Body of pancreas (tissue), 4 donors: ENCODE results near the gene ZBTB38. TPM values are rescaled to one million over a fixed set of nuclear protein-coding genes. Genes with fewer than 3 reads are reported as not detected.

Experiments used
- ATAC-seq: fragments of 150-250 bp; one replicate; pipeline ENCODE4 v1.9.1; 2016
- DNase-seq, 4 donors: peaks; one replicate each; pipeline ENCODE4 v3.0.0-alpha.2; 2019
- H3K27ac ChIP-seq, 4 donors: fragments of 200-600 bp; sonication (generic); 1 replicate in 3 of 4; 2 replicates in 1 of 4; pipeline versions ENCODE4 v1.5.1 to v1.6.1; 2016 to 2019; ENCODE audit warnings: mild to moderate bottlenecking in 1 of 4, mixed read lengths in 1 of 4, moderate library complexity in 1 of 4
- H3K27me3 ChIP-seq, 2 donors: fragments of 200-600 bp; sonication (generic); one replicate each; pipeline ENCODE4 v1.6.0; 2016; ENCODE audit warnings: mild to moderate bottlenecking in 1 of 2
- H3K36me3 ChIP-seq, 2 donors: fragments of 200-600 bp; sonication (generic); replicated peaks in 1 of 2; 2 replicates each; pipeline ENCODE4 v1.5.1; 2016; ENCODE audit warnings: low read depth in 2 of 2; ENCODE audit not compliant: insufficient read depth in 1 of 2
- H3K4me1 ChIP-seq: fragments of 200-600 bp; sonication (generic); one replicate; pipeline ENCODE4 v1.6.0; 2016
- H3K4me3 ChIP-seq, 2 donors: fragments of 200-600 bp; sonication (generic); 1 replicate in 1 of 2; 2 replicates in 1 of 2; pipeline ENCODE4 v1.5.1; 2016 to 2019
- H3K9me3 ChIP-seq, 3 donors: fragments of 200-600 bp; sonication (generic); 1 replicate in 2 of 3; 2 replicates in 1 of 3; pipeline ENCODE4 v1.5.1; 2016
- POLR2A ChIP-seq, 3 donors: fragments of 450-650 bp; IDR thresholded peaks; one replicate each; pipeline ENCODE4 v1.6.1; 2016; ENCODE audit warnings: antibody characterized with exemption in 3 of 3, mild to moderate bottlenecking in 2 of 3
- WGBS, 2 donors: methylation state at CpG; one replicate each; pipeline ENCODE4 v1.1.5; 2017; 5-methylcytosine and 5-hydroxymethylcytosine counted together
- intact Hi-C: fragments of 100-400 bp; cut with DNase I; formaldehyde crosslinking; loops from one replicate; pipeline ENCODE4 v1.15.1; 2023
- total RNA-seq, 2 donors: library from RNA; depleted of rRNA; stranded (reverse); fragments of >200 nt; gene quantifications; one replicate each; pipeline ENCODE4 v1.1.0, GENCODE V29; 2016
- TF ChIP-seq, protein P1 (sequence below), 7 experiments: fragments of 450-650 bp in 4 of 7; fragments of 200-600 bp in 3 of 7; sonication (generic) in 3 of 7; IDR thresholded peaks; one replicate each; pipeline ENCODE4 v1.5.1; 2016 to 2019; ENCODE audit warnings: antibody characterized with exemption in 7 of 7

The ZBTB38 gene
- total RNA-seq, 2 donors from 2014 or later, result 48.5 to 60.4 TPM

DNA sequence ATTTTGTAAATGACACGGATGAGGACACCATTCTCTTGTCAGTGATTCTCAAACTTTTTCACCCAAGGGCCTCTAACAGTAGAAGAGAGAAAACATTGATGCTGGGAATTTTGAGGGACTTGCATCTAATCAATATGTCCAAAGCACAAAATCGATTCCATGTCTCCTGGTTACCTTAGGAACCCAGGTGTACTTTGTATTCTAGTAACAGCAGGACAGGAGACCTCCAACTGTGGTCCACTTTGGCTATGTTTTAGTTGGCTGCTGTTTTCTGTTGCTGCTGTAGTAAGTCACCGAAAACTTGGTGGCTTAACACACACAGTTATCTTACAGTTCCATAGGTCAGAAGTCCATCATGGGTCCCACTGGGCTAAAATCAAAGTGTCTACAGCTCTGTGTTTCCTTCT is 24.4 kb upstream of the ZBTB38 start:
- H3K4me1 ChIP-seq, result no peaks in the 10 kb centered on the region
- intact Hi-C loops, result no loop called here
- no peak for TF ChIP-seq POLR2A (IDR thresholded peaks at IDR 0.05)
- TF ChIP-seq, protein P1, sequence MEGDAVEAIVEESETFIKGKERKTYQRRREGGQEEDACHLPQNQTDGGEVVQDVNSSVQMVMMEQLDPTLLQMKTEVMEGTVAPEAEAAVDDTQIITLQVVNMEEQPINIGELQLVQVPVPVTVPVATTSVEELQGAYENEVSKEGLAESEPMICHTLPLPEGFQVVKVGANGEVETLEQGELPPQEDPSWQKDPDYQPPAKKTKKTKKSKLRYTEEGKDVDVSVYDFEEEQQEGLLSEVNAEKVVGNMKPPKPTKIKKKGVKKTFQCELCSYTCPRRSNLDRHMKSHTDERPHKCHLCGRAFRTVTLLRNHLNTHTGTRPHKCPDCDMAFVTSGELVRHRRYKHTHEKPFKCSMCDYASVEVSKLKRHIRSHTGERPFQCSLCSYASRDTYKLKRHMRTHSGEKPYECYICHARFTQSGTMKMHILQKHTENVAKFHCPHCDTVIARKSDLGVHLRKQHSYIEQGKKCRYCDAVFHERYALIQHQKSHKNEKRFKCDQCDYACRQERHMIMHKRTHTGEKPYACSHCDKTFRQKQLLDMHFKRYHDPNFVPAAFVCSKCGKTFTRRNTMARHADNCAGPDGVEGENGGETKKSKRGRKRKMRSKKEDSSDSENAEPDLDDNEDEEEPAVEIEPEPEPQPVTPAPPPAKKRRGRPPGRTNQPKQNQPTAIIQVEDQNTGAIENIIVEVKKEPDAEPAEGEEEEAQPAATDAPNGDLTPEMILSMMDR (IDR thresholded peaks at IDR 0.05), result no peak
- H3K9me3 ChIP-seq, result no peaks in the 10 kb centered on the region
- no peak overlapping the region for H3K27ac ChIP-seq
- H3K36me3 ChIP-seq, result no peaks in the 10 kb centered on the region
- DNase-seq (no peak), ATAC-seq (no peak)
- WGBS, 2 donors, result 60 to 65% methylated on average over 3 of the region's 3 CpGs
- H3K4me3 ChIP-seq, result no peak overlapping the region
- H3K27me3 ChIP-seq, result no peaks in the 10 kb centered on the region

- H3K27me3 ChIP-seq, result no peaks in the 10 kb centered on the region
- DNase-seq (no peak), ATAC-seq (no peak)
- no peak for TF ChIP-seq POLR2A (IDR thresholded peaks at IDR 0.05)
- TF ChIP-seq, protein P1 (IDR thresholded peaks at IDR 0.05), result no peak
- H3K36me3 ChIP-seq, result no peaks in the 10 kb centered on the region
- WGBS, 2 donors, result 100% methylated on average over 2 of the region's 2 CpGs
- no peak overlapping the region for H3K27ac ChIP-seq
- no peaks in the 10 kb centered on the region for H3K9me3 ChIP-seq
- intact Hi-C loops, result no loop called here
- H3K4me3 ChIP-seq, result no peak overlapping the region
- H3K4me1 ChIP-seq, result no peaks in the 10 kb centered on the region
These were observed 22.8 kb upstream of the ZBTB38 start for GRCh38 chr3:141345528-141345927.

GRCh38 chr3:141346007-141346406 is 22.3 kb upstream of the ZBTB38 start:
- 72 to 73% methylated on average over 4 of the region's 4 CpGs for WGBS, 2 donors
- H3K9me3 ChIP-seq, result no peaks in the 10 kb centered on the region
- ATAC-seq (no peak), DNase-seq (no peak)
- intact Hi-C loops, result no loop called here
- no peak overlapping the region for H3K27ac ChIP-seq
- no peak overlapping the region for H3K4me3 ChIP-seq
- no peaks in the 10 kb centered on the region for H3K4me1 ChIP-seq
- H3K27me3 ChIP-seq, result no peaks in the 10 kb centered on the region
- no peaks in the 10 kb centered on the region for H3K36me3 ChIP-seq
- TF ChIP-seq, protein P1 (IDR thresholded peaks at IDR 0.05), result no peak
- TF ChIP-seq POLR2A (IDR thresholded peaks at IDR 0.05), result no peak

- intact Hi-C loops, result no loop called here
- no peaks in the 10 kb centered on the region for H3K9me3 ChIP-seq
- 59 to 67% methylated on average over 5 of the region's 5 CpGs for WGBS, 2 donors
- no peaks in the 10 kb centered on the region for H3K4me1 ChIP-seq
- H3K27ac ChIP-seq, result no peak overlapping the region
- H3K27me3 ChIP-seq, result no peaks in the 10 kb centered on the region
- TF ChIP-seq, protein P1 (IDR thresholded peaks at IDR 0.05), result no peak
- no peak for TF ChIP-seq POLR2A (IDR thresholded peaks at IDR 0.05)
- no peak overlapping the region for H3K4me3 ChIP-seq
- no peaks in the 10 kb centered on the region for H3K36me3 ChIP-seq
- DNase-seq, result no peak
- ATAC-seq, result no peak
These were observed 21.9 kb upstream of the ZBTB38 start for GRCh38 chr3:141346418-141346817.

- ATAC-seq (no peak), DNase-seq (no peak)
- intact Hi-C loops, result no loop called here
- 79 to 86% methylated on average over 5 of the region's 5 CpGs for WGBS, 2 donors
- Histone ChIP-seq H3K4me3 (no peak overlapping the region), H3K27me3 (no peaks in the 10 kb centered on the region), H3K4me1 (no peaks in the 10 kb centered on the region), H3K36me3 (no peaks in the 10 kb centered on the region), H3K9me3 (no peaks in the 10 kb centered on the region), H3K27ac (no peak overlapping the region)
- TF ChIP-seq, protein P1 (IDR thresholded peaks at IDR 0.05), result no peak
- TF ChIP-seq POLR2A (IDR thresholded peaks at IDR 0.05), result no peak
These were observed 21.5 kb upstream of the ZBTB38 start for GRCh38 chr3:141346839-141347238.
